PC-3 (cell line): ENCODE results near the gene ADARB2. TPM values are rescaled to one million over a fixed set of nuclear protein-coding genes. Genes with fewer than 3 reads are reported as not detected.

ENCODE experiments used
- ATAC-seq: fragments of 200-7000 bp; cut with Tn5 transposase; 2 replicates; pipeline ENCODE4 v1.9.1; 2020; ENCODE audit warnings: mild to moderate bottlenecking, moderate library complexity
- BruUV-seq: library from RNA; stranded (reverse); fragments of 400-500 nt; replicated peaks from 2 replicates; lab custom pipeline; 2021; lab: Mats Ljungman, UMichigan
- CTCF ChIA-PET: fragments of 300-600 bp; sonication (Branson Sonifier 250); formaldehyde crosslinking; loops from one replicate; lab custom pipeline; 2022; ENCODE audit warnings: antibody characterized with exemption; lab: Charles Lee
- POLR2A ChIA-PET: fragments of 300-600 bp; sonication (Branson Sonifier 250); formaldehyde crosslinking; loops from one replicate; lab custom pipeline; 2022; ENCODE audit warnings: antibody characterized with exemption; ENCODE audit not compliant: unreplicated experiment; lab: Charles Lee
- DNase-seq: peaks from one replicate; pipeline ENCODE4 v3.0.0-alpha.2; 2015
- H2AFZ ChIP-seq: fragments of 300-600 bp; sonication (generic); 2 replicates; pipeline ENCODE4 v1.6.0; 2016; ENCODE audit warnings: antibody characterized with exemption, low read length
- H3F3A ChIP-seq: fragments of 300-600 bp; sonication (generic); one replicate; pipeline ENCODE4 v1.6.0; 2017; ENCODE audit warnings: antibody characterized with exemption, low read length, control low read depth, mild to moderate bottlenecking; ENCODE audit not compliant: unreplicated experiment
- H3K27ac ChIP-seq: fragments of 300-600 bp; sonication (generic); 2 replicates; pipeline ENCODE4 v1.5.1; 2016; ENCODE audit warnings: mild to moderate bottlenecking, low read length
- H3K27me3 ChIP-seq: fragments of 300-600 bp; sonication (generic); 2 replicates; pipeline ENCODE4 v1.6.1; 2016; ENCODE audit warnings: low read length, mixed read lengths
- H3K36me3 ChIP-seq: fragments of 300-600 bp; sonication (generic); 2 replicates; pipeline ENCODE4 v1.6.1; 2016; ENCODE audit warnings: low read depth, mixed run types, low read length, mixed read lengths
- H3K4me1 ChIP-seq: fragments of 300-600 bp; sonication (generic); 2 replicates; pipeline ENCODE4 v1.5.1; 2016; ENCODE audit warnings: low read length; ENCODE audit not compliant: insufficient read depth
- H3K4me2 ChIP-seq: fragments of 300-600 bp; sonication (generic); 2 replicates; pipeline ENCODE4 v1.6.0; 2016; ENCODE audit warnings: low read length
- H3K4me3 ChIP-seq: fragments of 300-600 bp; sonication (generic); 2 replicates; pipeline ENCODE4 v1.5.1; 2016; ENCODE audit warnings: mild to moderate bottlenecking, low read length, mixed read lengths
- H3K79me2 ChIP-seq: fragments of 300-600 bp; sonication (generic); 2 replicates; pipeline ENCODE4 v1.6.1; 2017; ENCODE audit warnings: low read length, mixed read lengths
- H3K9ac ChIP-seq: fragments of 300-600 bp; sonication (generic); 2 replicates; pipeline ENCODE4 v1.6.0; 2016; ENCODE audit warnings: mild to moderate bottlenecking, low read length
- H3K9me2 ChIP-seq: fragments of 300-600 bp; sonication (generic); replicated peaks from 2 replicates; pipeline ENCODE4 v1.6.1; 2016; ENCODE audit warnings: mixed run types, low read length, mixed read lengths
- H3K9me3 ChIP-seq: fragments of 300-600 bp; sonication (generic); 2 replicates; pipeline ENCODE4 v1.6.1; 2016; ENCODE audit warnings: low read length, mixed read lengths
- H4K20me1 ChIP-seq: fragments of 300-600 bp; sonication (generic); 2 replicates; pipeline ENCODE4 v1.6.1; 2016; ENCODE audit warnings: low read length, mixed read lengths
- EZH2 ChIP-seq: fragments of 300-600 bp; sonication (generic); IDR thresholded peaks from one replicate; pipeline ENCODE4 v1.6.1; 2017; ENCODE audit warnings: antibody characterized with exemption, mild to moderate bottlenecking, low read length; ENCODE audit not compliant: unreplicated experiment
- EZH2phosphoT487 ChIP-seq: fragments of 300-600 bp; sonication (generic); IDR thresholded peaks from 2 replicates; pipeline ENCODE4 v1.6.1; 2018; ENCODE audit warnings: mild to moderate bottlenecking, antibody characterized with exemption, low read length, borderline replicate concordance
- intact Hi-C: fragments of 100-400 bp; cut with micrococcal nuclease; formaldehyde crosslinking; loops from 2 replicates; pipeline ENCODE4 v1.9.0; 2023
- total RNA-seq: library from RNA; depleted of rRNA; stranded (reverse); fragments of >200 nt; gene quantifications from 2 replicates; pipeline ENCODE4 v1.2.3, GENCODE V29; 2014
- TF ChIP-seq, protein P1 (sequence below): fragments of 300-600 bp; sonication (generic); conservative IDR thresholded peaks from 2 replicates; pipeline ENCODE4 v1.5.1; 2017; ENCODE audit warnings: antibody characterized with exemption, low read depth, mild to moderate bottlenecking, low read length

Gene ADARB2
- total RNA-seq, 1 experiment from 2014 or later: not detected

DNA sequence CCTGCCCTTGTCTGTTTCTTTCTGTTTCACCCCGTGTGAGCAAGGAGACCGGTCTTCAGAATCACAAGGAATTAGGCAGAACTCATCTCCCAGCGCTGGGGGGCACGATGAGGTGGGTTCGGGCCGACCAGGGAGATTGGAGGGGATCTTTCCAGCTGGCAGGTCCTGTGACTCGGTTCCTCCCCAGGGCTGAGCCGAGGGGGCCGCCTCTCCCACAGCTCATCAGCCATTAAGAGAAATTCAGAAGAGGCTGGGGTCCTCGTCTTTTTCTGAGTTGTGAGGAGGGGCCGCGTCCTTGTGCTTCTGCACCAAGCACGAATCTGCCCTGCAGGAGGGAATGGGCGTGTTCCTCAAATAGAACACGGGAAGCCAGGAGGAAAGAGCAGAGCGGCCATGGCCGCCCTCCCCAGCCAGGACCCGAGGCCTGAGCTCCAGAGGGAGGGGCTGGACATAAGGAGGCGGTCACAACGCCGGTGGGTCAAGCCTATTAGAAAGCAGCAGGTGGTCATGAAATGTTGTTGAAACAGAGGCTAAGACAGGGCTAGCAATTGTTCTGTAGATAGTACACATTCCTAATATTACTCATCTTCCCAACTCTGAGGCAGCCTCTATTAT lies 125.3 kb downstream of the ADARB2 start:
- ChIA-PET CTCF (no interaction called here), POLR2A (no interaction called here)
- no peaks in the 10 kb centered on the region for H3F3A ChIP-seq
- H3K79me2 ChIP-seq: no peaks in the 10 kb centered on the region
- no peaks in the 10 kb centered on the region for H3K36me3 ChIP-seq
- no peaks in the 10 kb centered on the region for H4K20me1 ChIP-seq
- ATAC-seq: no peak
- intact Hi-C loops: no loop called here
- H3K4me3 ChIP-seq: no peak overlapping the region
- no peak overlapping the region for H2AFZ ChIP-seq
- TF ChIP-seq, protein P1, sequence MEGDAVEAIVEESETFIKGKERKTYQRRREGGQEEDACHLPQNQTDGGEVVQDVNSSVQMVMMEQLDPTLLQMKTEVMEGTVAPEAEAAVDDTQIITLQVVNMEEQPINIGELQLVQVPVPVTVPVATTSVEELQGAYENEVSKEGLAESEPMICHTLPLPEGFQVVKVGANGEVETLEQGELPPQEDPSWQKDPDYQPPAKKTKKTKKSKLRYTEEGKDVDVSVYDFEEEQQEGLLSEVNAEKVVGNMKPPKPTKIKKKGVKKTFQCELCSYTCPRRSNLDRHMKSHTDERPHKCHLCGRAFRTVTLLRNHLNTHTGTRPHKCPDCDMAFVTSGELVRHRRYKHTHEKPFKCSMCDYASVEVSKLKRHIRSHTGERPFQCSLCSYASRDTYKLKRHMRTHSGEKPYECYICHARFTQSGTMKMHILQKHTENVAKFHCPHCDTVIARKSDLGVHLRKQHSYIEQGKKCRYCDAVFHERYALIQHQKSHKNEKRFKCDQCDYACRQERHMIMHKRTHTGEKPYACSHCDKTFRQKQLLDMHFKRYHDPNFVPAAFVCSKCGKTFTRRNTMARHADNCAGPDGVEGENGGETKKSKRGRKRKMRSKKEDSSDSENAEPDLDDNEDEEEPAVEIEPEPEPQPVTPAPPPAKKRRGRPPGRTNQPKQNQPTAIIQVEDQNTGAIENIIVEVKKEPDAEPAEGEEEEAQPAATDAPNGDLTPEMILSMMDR: no peak
- TF ChIP-seq EZH2 (no peak), EZH2phosphoT487 (no peak)
- H3K27ac ChIP-seq: no peak overlapping the region
- no TSS peak for BruUV-seq
- H3K27me3 ChIP-seq: no peaks in the 10 kb centered on the region
- no peaks in the 10 kb centered on the region for H3K9me3 ChIP-seq
- H3K9ac ChIP-seq: no peak overlapping the region
- H3K9me2 ChIP-seq: no peaks in the 10 kb centered on the region
- DNase-seq: no peak
- H3K4me2 ChIP-seq: no peak overlapping the region
- H3K4me1 ChIP-seq: no peaks in the 10 kb centered on the region

DNA sequence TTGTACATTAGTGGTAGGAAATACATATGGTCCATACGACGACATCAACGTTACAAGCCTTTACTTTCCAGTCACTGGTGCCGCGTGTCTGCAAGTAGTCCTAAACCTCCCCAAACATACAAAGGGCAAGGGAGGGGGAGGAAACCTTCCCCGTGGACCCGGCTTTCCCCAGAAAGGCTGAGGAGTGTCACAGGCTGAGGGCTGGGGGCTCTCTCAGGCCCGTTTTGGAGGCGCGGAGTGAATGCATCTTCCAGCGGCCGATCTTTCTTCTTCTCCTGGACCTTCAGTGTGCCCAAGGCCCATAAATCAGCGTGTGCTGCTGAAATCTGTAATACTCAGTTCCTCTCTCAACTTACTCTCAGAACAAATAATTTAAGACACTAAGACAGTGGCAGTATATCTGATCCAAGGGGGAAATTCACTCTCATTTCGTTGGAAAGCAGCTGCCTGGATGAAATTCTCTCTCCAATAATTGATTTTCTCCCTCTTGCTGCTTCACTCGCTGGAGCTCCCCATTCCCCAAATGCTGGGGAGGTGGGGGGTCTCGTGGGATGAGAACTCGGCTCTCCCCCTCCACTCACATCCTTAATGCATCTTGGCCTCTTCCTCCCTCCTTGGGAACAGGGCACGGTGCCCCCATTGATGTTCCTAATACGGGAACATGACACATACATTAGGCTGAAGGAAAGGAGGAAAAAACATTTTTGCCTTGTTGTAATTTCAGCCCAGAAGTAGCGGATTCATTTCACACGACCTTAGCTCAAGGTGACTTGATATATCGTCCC lies 126.1 kb downstream of the ADARB2 start:
- Histone ChIP-seq H3K79me2 (no peaks in the 10 kb centered on the region), H2AFZ (no peak overlapping the region), H3K9me3 (no peaks in the 10 kb centered on the region), H3K9me2 (no peaks in the 10 kb centered on the region), H3K4me2 (no peak overlapping the region), H3F3A (no peaks in the 10 kb centered on the region), H4K20me1 (no peaks in the 10 kb centered on the region), H3K27ac (no peak overlapping the region), H3K36me3 (no peaks in the 10 kb centered on the region), H3K27me3 (no peaks in the 10 kb centered on the region), H3K9ac (no peak overlapping the region), H3K4me3 (no peak overlapping the region), H3K4me1 (no peaks in the 10 kb centered on the region)
- CTCF ChIA-PET: no interaction called here
- ATAC-seq: no peak
- intact Hi-C loops: no loop called here
- POLR2A ChIA-PET: no interaction called here
- no peak for DNase-seq
- no TSS peak for BruUV-seq
- no peak for TF ChIP-seq EZH2phosphoT487
- TF ChIP-seq, protein P1: no peak

DNA sequence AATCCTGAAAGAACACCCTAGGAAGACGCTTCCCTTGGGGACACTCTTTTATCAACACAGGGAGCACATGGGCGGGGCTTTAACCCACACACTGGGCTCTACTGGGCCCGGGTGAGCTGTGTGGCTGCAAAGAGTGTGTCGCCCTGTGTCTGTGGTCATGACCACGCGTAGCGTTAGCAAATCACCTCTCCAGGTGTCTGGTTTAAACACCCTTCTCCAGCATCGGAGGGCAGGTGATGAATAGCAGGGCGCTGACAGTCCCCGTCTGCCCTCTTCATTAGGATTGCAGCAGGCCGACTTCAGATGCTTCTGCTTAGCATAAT lies 127.7 kb downstream of the ADARB2 start:
- H3K27me3 ChIP-seq: no peaks in the 10 kb centered on the region
- H3K4me2 ChIP-seq: no peak overlapping the region
- no peak overlapping the region for H3K4me3 ChIP-seq
- no peaks in the 10 kb centered on the region for H4K20me1 ChIP-seq
- DNase-seq (no peak), ATAC-seq (no peak)
- H3F3A ChIP-seq: no peaks in the 10 kb centered on the region
- H3K9me2 ChIP-seq: no peaks in the 10 kb centered on the region
- H3K9me3 ChIP-seq: no peaks in the 10 kb centered on the region
- no TSS peak for BruUV-seq
- intact Hi-C loops: no loop called here
- ChIA-PET POLR2A (no interaction called here), CTCF (no interaction called here)
- H3K36me3 ChIP-seq: no peaks in the 10 kb centered on the region
- H3K9ac ChIP-seq: no peak overlapping the region
- no peaks in the 10 kb centered on the region for H3K4me1 ChIP-seq
- H3K27ac ChIP-seq: no peak overlapping the region
- TF ChIP-seq EZH2phosphoT487: no peak
- TF ChIP-seq, protein P1: no peak
- no peak for TF ChIP-seq EZH2
- H3K79me2 ChIP-seq: no peaks in the 10 kb centered on the region
- H2AFZ ChIP-seq: no peak overlapping the region
